ENCODE measurements around the gene IGFBP2.

- no peak for TF ChIP-seq ZNF274 (IDR thresholded peaks at IDR 0.05; ENCODE audit: low read depth, low read length)
- TF ChIP-seq SUZ12 (IDR thresholded peaks at IDR 0.05; ENCODE audit: extremely low read depth, insufficient read depth, insufficient read length), result no peak
- TF ChIP-seq YY1 (IDR thresholded peaks at IDR 0.05; ENCODE audit: insufficient read depth, insufficient read length), result no peak
Observed at GRCh38 chr2:216650626-216651257, 17.5 kb downstream of the IGFBP2 start.
